BE2C (cell line): ENCODE data around the gene C9orf50.

ENCODE experiments used
- DNase-seq: peaks from one replicate; pipeline ENCODE4 v3.0.0-alpha.2; 2020
- H3K27me3 ChIP-seq: fragments of 250-450 bp; sonication (Bioruptor Pico); 2 replicates; pipeline ENCODE4 v1.5.1; 2020; ENCODE audit warnings: mild to moderate bottlenecking
- H3K36me3 ChIP-seq: fragments of 250-450 bp; sonication (Bioruptor Pico); 2 replicates; pipeline ENCODE4 v1.5.1; 2020; ENCODE audit warnings: mild to moderate bottlenecking
- H3K4me1 ChIP-seq: fragments of 250-450 bp; sonication (Bioruptor Pico); 2 replicates; pipeline ENCODE4 v1.5.1; 2020
- H3K4me3 ChIP-seq: 2 replicates; pipeline ENCODE4 v1.5.1; 2011; ENCODE audit warnings: low read depth, low read length
- H3K9me3 ChIP-seq: fragments of 250-450 bp; sonication (Bioruptor Pico); 2 replicates; pipeline ENCODE4 v1.5.1; 2020
- CTCF ChIP-seq: IDR thresholded peaks from 2 replicates; pipeline ENCODE4 v1.5.1; 2012; ENCODE audit warnings: mild to moderate bottlenecking, low read depth, low read length

C9orf50 gene

GRCh38 chr9:129640871-129641749, 20.2 kb upstream of the C9orf50 start:
- peaks cover 10% of the 10 kb centered on the region for H3K4me1 ChIP-seq
- peaks cover 29% of the 10 kb centered on the region for H3K36me3 ChIP-seq
- no peaks in the 10 kb centered on the region for H3K9me3 ChIP-seq
- no peak for DNase-seq
- no peak for TF ChIP-seq CTCF
- H3K4me3 ChIP-seq: peak overlapping the region; percentile 97
- no peaks in the 10 kb centered on the region for H3K27me3 ChIP-seq

DNA sequence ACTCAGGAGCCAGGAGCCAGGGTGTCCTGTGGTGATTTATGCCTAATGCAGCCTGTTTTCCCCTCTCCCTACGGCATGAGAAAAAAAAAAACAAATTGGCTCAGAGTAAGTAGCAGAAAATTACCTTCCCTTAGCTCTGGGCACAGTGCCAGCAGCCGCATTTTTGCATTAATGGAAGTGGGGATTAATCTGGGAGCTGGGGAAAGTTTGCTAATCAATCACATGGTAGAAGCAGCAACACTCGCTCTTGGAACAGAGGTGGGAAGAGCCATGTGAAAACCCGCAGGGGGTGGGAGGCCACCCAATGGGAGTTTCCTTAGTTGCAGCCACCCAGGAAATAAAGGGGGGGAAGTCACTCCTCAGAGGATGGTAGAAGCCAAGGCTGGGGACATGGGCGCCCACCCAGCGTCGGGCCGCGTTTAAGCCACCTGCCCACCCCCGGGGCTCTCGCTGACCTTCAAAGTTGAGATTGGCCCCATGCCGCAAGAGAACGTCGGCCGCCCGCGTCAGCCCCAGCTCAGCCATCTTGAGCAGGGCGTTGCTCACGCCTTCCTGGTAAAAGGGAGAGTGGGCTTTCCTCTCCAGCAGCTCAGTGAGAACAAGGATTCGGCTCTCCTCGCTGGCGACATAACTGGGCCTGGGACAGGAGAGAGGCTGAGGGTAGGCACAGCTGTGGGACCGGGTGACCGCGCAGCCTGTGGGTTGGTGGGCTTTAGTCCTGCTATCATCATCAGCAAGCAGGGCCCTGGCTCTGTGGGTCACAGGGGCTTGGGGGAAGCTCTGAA, 19.4 kb upstream of the C9orf50 start:
- peak; percentile 81 for DNase-seq
- no peaks in the 10 kb centered on the region for H3K27me3 ChIP-seq
- peak overlapping the region; percentile 97 for H3K4me3 ChIP-seq
- H3K36me3 ChIP-seq: peaks cover 36% of the 10 kb centered on the region
- no peaks in the 10 kb centered on the region for H3K9me3 ChIP-seq
- no peak for TF ChIP-seq CTCF
- H3K4me1 ChIP-seq: peaks cover 10% of the 10 kb centered on the region

- Histone ChIP-seq H3K4me1 (peaks cover 10% of the 10 kb centered on the region), H3K9me3 (no peaks in the 10 kb centered on the region), H3K36me3 (peaks cover 42% of the 10 kb centered on the region), H3K4me3 (peak overlapping the region; percentile 97), H3K27me3 (no peaks in the 10 kb centered on the region)
- DNase-seq: no peak
- TF ChIP-seq CTCF: no peak
Observed at GRCh38 chr9:129639756-129640085, 18.8 kb upstream of the C9orf50 start.

GRCh38 chr9:129639034-129639630, 18.2 kb upstream of the C9orf50 start:
- H3K4me3 ChIP-seq: peak overlapping the region; percentile 97
- H3K9me3 ChIP-seq: no peaks in the 10 kb centered on the region
- no peak for DNase-seq
- H3K36me3 ChIP-seq: peaks cover 45% of the 10 kb centered on the region
- no peaks in the 10 kb centered on the region for H3K27me3 ChIP-seq
- peaks cover 10% of the 10 kb centered on the region for H3K4me1 ChIP-seq
- no peak for TF ChIP-seq CTCF

DNA sequence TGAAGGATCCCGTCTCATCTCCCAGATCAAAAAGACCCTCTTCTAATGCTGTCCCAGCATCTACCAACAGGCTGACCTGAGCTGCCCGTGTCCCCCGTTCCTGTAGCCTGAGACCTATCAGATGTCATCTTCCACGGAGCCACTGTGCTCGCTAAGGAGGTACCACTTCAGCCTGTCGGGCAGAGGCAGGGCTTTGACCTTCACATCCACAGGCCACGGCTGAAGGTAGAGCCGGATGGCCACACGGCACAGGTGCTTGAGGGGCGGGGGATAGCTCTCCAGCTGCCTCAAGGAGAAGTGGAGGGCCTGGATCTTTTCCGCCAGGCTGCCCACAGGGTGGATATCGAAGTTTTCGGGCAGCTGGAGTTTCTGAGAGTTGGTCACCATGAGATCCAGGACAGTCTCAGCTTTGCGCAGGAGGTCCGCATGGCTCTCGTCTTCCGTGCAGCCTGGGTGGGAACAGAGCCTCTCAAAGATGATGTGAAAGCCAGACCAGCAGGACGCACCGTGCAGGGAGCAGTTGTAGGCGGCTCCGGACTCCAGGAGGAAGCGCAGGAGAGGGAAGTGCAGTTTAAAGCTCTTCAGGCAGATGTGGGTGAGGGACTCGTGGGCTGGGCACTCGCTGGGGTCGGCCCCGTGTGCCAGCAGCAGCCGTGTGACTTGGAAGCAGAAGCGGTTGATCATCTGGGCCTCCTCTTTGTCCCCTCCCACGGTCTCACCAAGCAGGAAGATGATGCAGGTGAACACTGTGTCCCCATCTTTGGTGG, 17.0 kb upstream of the C9orf50 start:
- H3K9me3 ChIP-seq: no peaks in the 10 kb centered on the region
- H3K36me3 ChIP-seq: peaks cover 58% of the 10 kb centered on the region
- no peak for TF ChIP-seq CTCF
- no peaks in the 10 kb centered on the region for H3K27me3 ChIP-seq
- DNase-seq: no peak
- peaks cover 10% of the 10 kb centered on the region for H3K4me1 ChIP-seq
- H3K4me3 ChIP-seq: no peak overlapping the region
